Type B pancreatic cell (in vitro differentiated cells): ENCODE results near the gene WDR74. TPM values are rescaled to one million over a fixed set of nuclear protein-coding genes. Genes with fewer than 3 reads are reported as not detected.
"Not testable (repeated sequence)": the region's sequence is repeated elsewhere in the genome, so short reads cannot be mapped to it uniquely, and the experiment has no call there.

Experiments
- DNase-seq: peaks from one replicate; pipeline ENCODE4 v3.0.0; 2021; ENCODE audit warnings: mixed read lengths; ENCODE audit not compliant: unreplicated experiment; ENCODE audit errors: extremely low spot score
- H3K27ac Mint-ChIP-seq: 2 replicates; pipeline ENCODE4 v1.8.0; 2021; ENCODE audit warnings: mild to moderate bottlenecking, mixed read lengths
- H3K27me3 Mint-ChIP-seq: 2 replicates; pipeline ENCODE4 v1.8.0; 2021; ENCODE audit warnings: mixed read lengths
- H3K36me3 Mint-ChIP-seq: 2 replicates; pipeline ENCODE4 v1.8.0; 2021; ENCODE audit warnings: mixed read lengths
- H3K4me1 Mint-ChIP-seq: one replicate; pipeline ENCODE4 v1.8.0; 2021; ENCODE audit warnings: mixed read lengths; ENCODE audit not compliant: unreplicated experiment
- H3K4me3 Mint-ChIP-seq: 2 replicates; pipeline ENCODE4 v1.8.0; 2021; ENCODE audit warnings: mild to moderate bottlenecking, mixed read lengths
- H3K9me3 Mint-ChIP-seq: 2 replicates; pipeline ENCODE4 v1.8.0; 2021; ENCODE audit warnings: mixed read lengths
- total RNA-seq: library from RNA; stranded (reverse); gene quantifications from 2 replicates; pipeline ENCODE4 v1.2.1, GENCODE V29; 2021; ENCODE audit warnings: low replicate concordance
- TF ChIP-seq, protein P1 (sequence below): fragments of 200-600 bp; sonication (generic); conservative IDR thresholded peaks from 2 replicates; pipeline ENCODE4 v1.5.0; 2021; ENCODE audit warnings: antibody characterized with exemption, mild to moderate bottlenecking

The WDR74 gene
- total RNA-seq, 1 donor from 2014 or later: 58.3 TPM

DNA sequence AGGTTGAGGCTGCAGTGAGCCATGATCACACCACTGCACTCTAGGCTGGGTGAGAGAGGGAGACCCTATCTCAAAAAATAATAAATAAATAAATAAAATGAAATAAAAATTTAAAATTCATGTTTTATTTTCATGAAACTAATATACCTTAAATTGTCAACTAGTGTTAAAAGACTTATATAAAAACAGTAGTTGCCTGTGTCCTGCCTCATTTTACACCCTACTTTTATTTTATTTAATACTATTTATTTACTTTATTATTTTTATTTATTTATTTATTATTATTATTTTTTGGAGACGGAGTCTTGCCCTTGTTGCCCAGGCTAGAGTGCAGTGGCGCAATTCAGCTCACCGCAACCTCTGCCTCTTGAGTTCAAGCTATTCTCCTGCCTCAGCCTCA is 4.8 kb upstream of the WDR74 start:
- no peaks in the 10 kb centered on the region for H3K9me3 Mint-ChIP-seq
- no peaks in the 10 kb centered on the region for H3K36me3 Mint-ChIP-seq
- peaks cover 18% of the 10 kb centered on the region for H3K4me1 Mint-ChIP-seq
- H3K27ac Mint-ChIP-seq: no peak overlapping the region
- H3K4me3 Mint-ChIP-seq: no peak overlapping the region
- no peak for DNase-seq
- TF ChIP-seq, protein P1, sequence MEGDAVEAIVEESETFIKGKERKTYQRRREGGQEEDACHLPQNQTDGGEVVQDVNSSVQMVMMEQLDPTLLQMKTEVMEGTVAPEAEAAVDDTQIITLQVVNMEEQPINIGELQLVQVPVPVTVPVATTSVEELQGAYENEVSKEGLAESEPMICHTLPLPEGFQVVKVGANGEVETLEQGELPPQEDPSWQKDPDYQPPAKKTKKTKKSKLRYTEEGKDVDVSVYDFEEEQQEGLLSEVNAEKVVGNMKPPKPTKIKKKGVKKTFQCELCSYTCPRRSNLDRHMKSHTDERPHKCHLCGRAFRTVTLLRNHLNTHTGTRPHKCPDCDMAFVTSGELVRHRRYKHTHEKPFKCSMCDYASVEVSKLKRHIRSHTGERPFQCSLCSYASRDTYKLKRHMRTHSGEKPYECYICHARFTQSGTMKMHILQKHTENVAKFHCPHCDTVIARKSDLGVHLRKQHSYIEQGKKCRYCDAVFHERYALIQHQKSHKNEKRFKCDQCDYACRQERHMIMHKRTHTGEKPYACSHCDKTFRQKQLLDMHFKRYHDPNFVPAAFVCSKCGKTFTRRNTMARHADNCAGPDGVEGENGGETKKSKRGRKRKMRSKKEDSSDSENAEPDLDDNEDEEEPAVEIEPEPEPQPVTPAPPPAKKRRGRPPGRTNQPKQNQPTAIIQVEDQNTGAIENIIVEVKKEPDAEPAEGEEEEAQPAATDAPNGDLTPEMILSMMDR: no peak
- no peaks in the 10 kb centered on the region for H3K27me3 Mint-ChIP-seq

DNA sequence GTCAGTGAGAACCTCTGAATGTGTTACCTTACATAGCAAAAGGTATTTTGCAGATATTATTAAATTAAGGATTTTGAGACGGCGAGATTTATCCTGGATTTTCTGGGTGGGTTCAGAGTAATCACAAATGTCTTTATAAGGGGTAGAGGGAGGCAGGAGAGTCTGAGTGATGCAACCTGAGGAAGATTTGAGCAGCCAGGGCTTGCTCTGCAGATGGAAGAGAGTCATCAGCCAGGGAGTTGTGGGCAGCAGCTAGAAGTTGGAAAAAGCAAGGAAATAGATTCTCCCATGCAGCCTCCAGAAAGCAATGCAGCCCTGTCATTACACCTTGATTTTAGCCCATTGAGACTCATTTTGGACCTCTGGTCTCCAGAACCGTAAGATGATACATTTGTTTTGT is 4.1 kb upstream of the WDR74 start:
- Mint-ChIP-seq H3K4me3 (no peak overlapping the region), H3K4me1 (peaks cover 21% of the 10 kb centered on the region), H3K9me3 (no peaks in the 10 kb centered on the region), H3K36me3 (no peaks in the 10 kb centered on the region), H3K27me3 (no peaks in the 10 kb centered on the region), H3K27ac (no peak overlapping the region)
- TF ChIP-seq, protein P1: no peak
- no peak for DNase-seq

DNA sequence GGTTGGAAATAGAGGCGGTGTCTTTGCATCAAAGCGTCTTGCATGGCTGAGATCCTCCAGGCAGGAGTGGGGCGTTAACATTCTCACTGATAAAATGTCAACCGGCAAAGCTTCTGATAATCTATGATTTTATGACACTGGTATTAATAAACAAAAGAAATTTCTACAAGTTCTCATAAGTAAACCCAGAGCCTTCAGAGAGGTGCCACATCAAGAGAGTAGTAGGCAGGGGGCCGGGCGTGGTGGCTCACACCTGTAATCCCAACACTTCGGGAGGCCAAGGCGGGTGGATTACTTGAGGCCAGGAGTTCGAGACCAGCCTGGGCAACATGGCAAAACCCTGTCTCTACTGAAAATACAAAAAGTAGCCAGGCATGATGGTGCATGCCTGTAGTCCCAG is 3.5 kb upstream of the WDR74 start:
- not testable (repeated sequence) for H3K36me3 Mint-ChIP-seq, DNase-seq, H3K27ac Mint-ChIP-seq, H3K9me3 Mint-ChIP-seq, H3K27me3 Mint-ChIP-seq, H3K4me3 Mint-ChIP-seq
- peaks cover 21% of the 10 kb centered on the region for H3K4me1 Mint-ChIP-seq

DNA sequence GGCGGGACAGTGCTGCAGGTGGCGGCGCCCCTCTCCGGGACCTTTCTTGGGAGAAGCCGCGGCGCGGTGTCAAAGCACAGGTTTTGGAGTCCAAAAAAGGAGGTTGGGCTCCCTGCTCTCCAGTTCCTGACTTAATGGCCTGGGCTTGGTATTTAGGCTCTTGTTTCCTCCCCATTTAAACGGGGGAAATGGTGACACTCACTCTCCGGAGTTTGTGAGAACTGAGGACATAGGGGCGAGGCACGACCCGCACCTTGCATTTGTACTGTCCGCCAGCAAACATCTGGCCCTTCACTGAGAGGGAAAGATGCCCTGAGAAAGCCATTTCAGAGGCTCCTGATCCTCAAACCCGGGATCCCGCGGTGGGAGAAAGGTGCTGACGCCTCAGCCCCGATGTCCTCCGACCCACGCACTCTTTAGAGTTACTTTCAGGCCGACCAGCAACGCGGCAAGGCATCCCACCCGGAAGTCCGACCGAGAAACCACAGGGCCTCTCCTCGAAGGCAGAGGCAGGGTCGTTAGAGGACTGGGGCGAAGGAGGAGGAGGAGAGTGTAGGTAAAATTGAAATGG is 2.9 kb upstream of the WDR74 start:
- Mint-ChIP-seq H3K36me3 (peaks cover 4% of the 10 kb centered on the region), H3K4me1 (peaks cover 21% of the 10 kb centered on the region), H3K9me3 (no peaks in the 10 kb centered on the region), H3K27me3 (no peaks in the 10 kb centered on the region), H3K27ac (no peak overlapping the region), H3K4me3 (no peak overlapping the region)
- no peak for DNase-seq
- TF ChIP-seq, protein P1: no peak

DNA sequence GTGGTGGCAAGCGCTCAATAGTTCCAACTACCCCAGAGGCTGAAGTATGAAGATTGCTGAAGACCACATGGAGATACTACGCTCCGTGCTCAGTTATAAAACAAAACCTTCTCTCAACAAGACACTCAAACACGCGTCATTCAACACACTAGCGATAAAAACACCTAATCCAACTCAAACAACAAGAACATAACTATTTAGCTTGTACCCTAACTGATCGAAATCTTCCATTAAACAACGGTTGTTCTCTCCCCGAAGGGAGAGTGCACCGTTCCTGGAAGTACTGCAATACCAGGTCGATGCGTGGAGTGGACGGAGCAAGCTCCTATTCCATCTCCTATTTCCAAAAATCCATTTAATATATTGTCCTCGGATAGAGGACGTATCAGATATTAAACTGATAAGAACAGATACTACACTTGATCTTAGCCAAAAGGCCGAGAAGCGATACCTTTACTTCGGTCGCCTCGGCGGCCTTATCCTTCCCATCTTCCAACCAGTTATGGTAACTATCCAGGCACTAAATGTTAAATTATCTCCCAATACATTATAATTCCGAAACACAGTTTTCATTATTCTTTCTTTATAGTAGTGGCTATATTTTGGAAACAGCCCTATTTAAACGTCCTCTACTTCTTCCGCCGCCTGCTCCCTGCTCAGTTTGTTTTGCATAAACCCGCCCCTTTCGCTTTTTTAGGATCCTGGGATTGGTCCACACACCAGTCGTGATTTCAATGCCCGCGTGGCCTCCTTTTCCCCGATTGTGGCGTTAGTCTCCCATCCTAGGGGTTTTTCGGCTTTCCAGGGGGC is 2.2 kb upstream of the WDR74 start:
- TF ChIP-seq, protein P1: no peak
- DNase-seq: peak; percentile 85
- no peak overlapping the region for H3K4me3 Mint-ChIP-seq
- no peak overlapping the region for H3K27ac Mint-ChIP-seq
- no peaks in the 10 kb centered on the region for H3K27me3 Mint-ChIP-seq
- H3K36me3 Mint-ChIP-seq: peaks cover 4% of the 10 kb centered on the region
- no peaks in the 10 kb centered on the region for H3K9me3 Mint-ChIP-seq
- peaks cover 21% of the 10 kb centered on the region for H3K4me1 Mint-ChIP-seq

DNA sequence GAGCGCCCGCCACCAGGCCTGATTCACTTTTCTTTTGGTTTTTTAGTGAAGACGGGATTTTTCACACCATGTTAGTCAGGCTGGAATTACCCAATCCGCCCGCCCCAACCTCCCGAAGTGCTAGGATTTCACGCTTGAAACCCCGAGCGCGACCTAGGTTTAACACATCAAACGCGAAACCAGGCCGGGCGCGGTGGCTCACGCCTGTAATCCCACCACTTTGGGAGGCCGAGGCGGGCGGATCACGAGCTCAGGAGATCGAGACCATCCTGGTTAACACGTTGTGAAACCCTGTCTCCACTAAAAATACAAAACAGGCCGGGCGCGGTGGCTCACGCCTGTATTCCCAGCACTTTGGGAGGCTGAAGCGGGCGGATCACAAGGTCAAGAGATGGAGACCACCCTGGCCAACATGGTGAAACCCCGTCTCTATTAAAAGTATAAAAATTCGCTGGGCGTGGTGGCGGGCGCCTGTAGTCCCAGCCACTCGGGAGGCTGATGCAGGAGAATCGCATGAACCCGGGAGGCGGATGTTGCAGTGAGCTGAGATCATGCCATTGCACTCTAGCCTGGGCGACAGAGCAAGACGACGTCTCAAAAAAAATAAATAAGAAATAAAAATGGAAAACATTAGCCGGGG is 1.5 kb upstream of the WDR74 start:
- not testable (repeated sequence) for H3K27me3 Mint-ChIP-seq, H3K36me3 Mint-ChIP-seq, H3K4me3 Mint-ChIP-seq, H3K9me3 Mint-ChIP-seq, H3K27ac Mint-ChIP-seq
- H3K4me1 Mint-ChIP-seq: peaks cover 21% of the 10 kb centered on the region
- DNase-seq: peak; percentile 76
